HG03135 (cell line): ENCODE data around the gene BICC1.

Experiments used
- ATAC-seq: cut with Tn5 transposase; IDR thresholded peaks from one replicate; pipeline ENCODE4 v1.9.1; 2021; ENCODE audit warnings: mild to moderate bottlenecking, moderate library complexity; ENCODE audit not compliant: unreplicated experiment

Gene BICC1, protein sequence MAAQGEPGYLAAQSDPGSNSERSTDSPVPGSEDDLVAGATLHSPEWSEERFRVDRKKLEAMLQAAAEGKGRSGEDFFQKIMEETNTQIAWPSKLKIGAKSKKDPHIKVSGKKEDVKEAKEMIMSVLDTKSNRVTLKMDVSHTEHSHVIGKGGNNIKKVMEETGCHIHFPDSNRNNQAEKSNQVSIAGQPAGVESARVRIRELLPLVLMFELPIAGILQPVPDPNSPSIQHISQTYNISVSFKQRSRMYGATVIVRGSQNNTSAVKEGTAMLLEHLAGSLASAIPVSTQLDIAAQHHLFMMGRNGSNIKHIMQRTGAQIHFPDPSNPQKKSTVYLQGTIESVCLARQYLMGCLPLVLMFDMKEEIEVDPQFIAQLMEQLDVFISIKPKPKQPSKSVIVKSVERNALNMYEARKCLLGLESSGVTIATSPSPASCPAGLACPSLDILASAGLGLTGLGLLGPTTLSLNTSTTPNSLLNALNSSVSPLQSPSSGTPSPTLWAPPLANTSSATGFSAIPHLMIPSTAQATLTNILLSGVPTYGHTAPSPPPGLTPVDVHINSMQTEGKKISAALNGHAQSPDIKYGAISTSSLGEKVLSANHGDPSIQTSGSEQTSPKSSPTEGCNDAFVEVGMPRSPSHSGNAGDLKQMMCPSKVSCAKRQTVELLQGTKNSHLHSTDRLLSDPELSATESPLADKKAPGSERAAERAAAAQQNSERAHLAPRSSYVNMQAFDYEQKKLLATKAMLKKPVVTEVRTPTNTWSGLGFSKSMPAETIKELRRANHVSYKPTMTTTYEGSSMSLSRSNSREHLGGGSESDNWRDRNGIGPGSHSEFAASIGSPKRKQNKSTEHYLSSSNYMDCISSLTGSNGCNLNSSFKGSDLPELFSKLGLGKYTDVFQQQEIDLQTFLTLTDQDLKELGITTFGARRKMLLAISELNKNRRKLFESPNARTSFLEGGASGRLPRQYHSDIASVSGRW

DNA sequence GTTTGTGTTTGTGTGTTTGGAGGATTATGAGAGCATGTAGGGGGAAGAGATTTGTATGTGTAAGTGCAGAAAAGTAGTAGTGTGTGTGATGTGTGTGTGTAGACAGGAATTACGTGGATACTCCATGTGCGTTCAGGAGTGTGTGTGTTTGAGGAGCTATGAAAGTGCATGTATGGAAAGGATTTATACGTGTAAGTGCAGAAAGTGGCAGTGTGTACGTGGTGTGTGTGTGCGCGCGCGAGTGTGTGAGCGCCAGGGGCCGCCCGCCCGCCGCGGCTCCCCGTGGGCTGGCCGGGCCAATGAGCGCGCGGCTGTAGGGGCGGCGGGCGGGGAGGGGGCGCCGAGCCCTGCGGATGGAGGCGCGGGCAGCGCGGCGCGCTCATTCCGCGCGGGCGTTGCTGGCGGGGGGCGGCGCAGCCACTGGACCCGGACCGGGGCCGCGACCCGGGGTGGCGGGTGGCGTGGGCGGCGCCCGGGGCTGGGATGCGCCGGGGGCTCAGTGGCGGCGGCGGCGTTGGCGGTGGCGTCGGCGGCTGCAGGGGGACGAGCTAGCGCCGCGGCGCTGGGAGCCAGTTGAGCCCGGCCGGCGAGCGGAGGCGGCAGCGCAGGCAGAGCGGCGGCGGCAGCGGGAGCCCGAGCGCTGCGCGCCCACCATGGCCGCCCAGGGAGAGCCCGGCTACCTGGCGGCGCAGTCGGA lies at the start of gene BICC1:
Gene BICC1, plus strand, starts transcription at position 382 of the 697 bp plus-strand sequence. Its CDS starts 272 bp downstream, at position 654.
- ATAC-seq = no peak

DNA sequence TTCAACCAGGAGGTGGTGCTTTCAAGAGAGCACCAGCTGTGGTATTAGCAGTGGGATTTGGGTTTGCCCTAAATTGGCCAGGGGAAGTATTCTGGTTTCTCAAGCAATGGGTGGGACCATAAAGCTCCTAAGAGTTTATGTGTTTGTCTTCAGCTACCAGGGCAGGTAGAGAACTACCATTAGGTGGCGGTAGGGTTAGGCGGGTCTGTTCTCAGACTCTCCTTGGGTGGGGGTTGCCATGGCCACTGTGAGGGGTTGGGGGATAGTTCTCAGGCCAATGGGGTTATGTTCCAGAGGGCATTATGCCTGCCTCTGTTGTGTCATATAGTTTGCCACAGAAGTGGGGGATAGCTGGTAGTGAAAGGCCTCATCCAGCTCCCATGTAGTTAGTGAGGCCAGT lies 47.7 kb upstream of the BICC1 start:
- no peak for ATAC-seq

DNA sequence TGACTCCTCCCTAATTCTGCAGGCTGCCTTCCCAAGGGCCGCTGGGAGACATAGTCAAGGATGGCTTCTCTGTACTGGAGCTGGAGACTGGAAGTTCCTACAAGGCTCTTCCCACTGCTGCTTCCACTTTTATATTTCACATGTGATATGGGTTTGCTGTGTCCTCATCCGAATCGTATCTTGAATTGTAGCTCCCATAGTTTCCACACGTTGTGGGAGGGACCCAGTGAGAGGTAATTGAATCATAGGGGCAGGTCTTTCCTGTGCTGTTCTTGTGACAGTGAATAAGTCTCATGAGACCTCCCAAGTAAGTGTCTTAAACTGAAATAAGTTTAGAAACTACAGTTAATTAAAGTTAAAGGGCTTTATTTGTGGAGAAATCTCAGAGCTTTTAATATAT lies 47.0 kb upstream of the BICC1 start:
- ATAC-seq = no peak

DNA sequence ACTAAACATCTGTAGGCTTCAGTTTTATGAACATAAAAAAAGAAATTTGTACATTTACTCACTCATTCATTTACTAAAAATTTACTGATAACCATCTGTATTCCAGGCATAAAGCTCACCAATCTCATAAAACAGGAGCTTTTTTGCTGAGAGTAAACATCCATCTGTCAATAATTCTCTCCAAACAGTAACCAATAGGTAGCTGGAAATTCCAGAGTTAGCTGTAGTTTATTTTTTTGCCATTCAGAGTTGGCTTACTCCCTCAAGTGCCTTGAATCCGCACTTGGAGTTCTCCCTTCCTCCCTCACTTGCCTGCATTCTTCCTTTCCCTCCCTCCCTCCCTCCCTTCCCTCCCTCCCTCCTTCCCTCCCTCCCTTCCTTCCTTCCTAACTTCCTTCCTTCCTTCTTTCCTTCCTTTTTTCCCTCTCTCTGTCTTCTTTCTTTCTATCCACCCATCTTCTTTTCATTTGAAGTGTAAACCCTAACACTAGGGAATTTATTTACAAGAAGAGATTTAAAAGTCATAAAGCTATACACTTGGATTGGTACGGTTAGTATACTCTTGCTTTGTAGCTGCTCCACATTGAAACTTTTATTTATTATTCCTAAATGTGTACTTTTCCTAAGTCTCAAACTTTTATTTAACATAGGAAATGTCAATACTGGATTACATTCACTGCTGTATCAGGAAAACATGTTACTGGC lies 44.6 kb upstream of the BICC1 start:
- no peak for ATAC-seq

DNA sequence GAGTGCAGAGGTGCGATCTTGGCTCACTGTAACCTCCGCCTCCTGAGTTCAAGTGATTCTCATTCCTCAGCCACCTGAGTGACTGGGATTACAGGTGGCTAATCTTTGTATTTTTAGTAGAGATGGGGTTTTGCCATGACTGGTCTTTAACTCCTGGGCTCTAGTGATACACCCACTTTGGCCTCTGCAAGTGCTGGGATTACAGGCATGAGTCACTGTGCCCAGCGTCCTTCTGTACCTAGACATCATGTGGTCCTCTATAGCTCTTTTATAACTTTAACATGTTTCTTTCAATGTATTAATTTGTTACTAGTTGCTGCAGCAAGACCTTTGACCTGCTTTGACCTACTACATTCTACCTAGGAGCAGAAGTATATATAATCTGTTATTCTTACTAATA lies 38.7 kb upstream of the BICC1 start:
- no peak for ATAC-seq

DNA sequence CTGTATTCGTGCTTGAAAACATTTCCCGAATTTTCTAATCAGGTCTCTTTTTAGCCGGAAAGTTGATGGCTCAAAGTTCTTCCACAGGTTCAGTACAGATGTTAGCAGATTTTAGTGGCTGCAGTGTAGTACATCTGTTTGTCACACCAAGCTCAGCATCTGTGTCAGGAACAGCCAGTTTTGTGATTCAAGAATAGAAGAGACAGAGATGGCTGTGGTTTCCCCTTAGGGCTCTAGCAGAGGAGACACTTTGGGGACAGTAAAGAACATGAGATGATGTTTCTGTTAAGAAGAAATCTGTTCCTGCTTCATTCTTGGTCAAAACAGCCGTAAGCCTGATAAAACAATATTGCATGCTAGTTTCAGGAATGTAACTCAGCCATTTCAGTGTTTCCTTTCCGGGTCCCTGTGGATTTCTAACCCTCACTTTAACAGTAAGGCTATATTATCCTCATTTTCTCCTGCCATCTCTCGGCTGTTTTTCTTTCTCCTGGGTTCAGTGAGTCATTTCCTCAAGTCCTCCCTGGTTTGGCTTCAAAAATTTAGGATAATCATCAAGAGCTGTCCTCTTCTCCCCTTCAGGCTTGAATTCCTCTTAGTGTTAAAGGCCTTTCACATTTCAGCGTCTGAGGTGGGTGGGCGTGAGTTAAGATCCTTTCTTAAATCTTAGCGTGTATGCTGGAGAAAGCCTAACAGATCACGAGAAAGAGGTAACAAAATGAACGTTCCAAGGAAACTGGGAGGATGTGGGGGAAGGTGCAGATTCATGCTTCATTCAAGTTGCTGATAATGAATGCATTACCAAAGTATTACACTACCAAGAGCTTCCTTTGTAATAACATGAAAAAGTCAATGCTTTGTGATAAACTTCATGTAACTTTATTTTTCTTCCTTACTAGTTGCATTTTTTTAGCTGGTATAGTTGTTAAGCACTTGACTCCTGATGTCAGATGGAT lies 37.1 kb upstream of the BICC1 start:
- no peak for ATAC-seq

DNA sequence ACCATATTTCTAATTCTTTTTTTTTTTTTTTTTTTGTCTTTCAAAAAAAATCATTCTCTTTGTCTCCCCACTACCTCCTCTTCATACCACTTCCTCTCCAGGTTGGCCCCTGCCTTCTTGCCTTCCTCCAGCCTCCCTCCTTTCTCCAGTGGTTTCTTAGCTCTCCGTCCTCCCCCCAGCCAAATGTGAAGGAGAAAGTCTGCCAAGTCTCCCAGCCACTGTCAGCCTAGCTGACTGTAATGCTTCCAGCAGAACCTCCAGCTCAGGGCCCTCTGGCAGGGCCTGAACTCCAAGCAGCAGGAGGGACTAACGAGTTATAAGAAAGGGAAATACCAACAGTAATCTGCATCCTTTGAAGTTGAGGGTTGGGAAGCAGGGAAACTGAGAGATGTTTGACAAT lies 35.5 kb upstream of the BICC1 start:
- ATAC-seq = no peak

DNA sequence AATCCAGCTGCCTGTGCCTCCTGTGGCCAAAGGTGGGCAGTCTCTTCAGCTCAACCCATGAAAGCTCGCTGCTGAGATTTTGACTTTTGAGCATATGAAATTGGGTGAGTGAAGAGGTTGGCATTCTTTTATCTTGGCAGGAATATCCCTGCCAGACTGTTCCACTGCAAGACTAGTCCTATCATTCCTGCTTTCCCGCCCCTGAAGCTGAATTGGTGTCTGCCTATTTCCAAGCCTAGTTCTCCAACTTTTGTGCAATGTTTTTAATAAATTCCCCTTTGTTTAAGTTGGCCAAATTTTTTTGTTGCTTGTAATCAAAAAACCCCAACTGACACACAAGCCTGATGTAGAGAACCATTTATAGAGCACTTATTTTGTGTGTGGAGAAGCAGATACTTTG lies 34.8 kb upstream of the BICC1 start:
- no peak for ATAC-seq

DNA sequence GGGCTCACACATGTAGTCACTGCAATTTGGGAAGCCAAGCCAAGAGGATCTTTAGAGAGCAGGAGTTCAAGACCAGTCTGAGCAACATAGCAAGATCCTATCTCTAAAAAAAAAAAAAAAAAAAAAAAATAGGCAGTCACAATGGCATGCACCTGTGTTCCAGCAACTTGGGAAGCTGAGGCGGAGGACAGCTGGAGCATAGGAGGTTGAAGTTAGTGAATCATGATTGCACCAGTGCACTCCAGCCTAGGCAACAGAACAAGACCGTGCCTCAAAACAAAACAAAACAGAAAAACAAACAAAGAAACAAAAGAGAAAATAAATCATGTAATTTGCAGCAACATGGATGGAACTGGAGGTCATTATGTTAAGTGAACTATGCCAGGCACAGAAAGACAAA lies 33.6 kb upstream of the BICC1 start:
- ATAC-seq = no peak

DNA sequence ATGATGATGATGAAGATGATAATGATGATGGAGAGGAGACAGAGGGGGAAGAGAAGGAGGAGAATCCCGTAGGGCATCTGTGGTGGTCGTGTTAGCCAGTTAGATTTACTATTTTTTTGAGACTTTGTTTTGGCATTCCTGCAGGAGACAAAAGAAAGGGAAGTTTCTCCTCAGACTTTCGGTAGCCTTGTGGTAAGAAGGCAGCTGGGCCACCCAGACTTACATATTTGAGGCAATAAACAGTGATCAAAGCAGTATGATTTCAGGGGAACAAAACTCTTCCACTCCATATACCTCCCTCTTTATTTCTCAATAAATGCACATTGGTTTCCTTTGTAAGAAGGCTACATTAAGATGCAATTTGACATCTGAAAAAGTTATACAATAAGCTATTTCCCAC lies 32.4 kb upstream of the BICC1 start:
- no peak for ATAC-seq

DNA sequence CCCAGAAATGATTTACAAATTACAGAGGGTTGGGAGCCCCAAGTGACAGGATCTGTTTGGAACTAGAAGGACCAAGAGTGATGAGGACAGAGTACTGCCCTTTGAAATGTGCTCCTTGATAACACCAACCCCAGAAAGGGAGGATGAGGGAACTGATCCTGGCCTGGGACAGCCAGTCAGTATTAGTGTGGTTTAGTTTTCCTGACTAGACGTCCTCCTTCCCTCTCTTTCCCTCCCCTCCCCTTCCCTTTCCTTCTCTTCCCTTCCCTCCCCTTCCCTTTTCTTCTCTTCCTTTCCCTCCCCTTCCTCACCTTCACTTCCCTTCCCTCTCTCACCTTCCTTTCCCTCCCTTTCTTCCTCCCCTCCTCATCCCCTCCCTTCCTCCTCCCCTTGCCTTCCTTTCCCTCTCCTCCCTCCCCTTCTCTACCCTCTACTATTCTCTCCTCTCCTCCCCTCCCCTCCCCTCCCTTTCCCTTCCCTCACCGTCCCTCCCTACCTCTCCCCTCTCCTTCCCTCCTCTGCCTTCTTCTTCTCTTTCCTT lies 31.0 kb upstream of the BICC1 start:
- no peak for ATAC-seq

DNA sequence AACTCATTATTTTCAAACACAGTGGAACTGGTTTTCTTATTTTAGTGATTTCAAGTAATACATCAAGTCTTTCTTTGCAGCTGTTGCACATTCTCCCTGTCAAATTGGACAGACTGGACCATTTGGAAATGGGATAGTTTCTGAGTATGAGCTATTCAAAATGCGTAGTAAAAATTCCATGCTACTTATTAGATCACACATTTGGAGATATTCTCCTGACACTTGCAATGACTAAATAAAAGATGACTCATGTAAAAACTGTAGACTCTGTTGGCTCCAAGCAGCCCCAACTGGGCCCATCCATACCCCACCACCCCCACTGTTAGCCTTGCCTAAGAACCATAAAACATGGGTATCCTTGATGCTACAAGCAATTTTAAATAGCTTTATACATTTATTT lies 25.9 kb upstream of the BICC1 start:
- ATAC-seq = no peak

DNA sequence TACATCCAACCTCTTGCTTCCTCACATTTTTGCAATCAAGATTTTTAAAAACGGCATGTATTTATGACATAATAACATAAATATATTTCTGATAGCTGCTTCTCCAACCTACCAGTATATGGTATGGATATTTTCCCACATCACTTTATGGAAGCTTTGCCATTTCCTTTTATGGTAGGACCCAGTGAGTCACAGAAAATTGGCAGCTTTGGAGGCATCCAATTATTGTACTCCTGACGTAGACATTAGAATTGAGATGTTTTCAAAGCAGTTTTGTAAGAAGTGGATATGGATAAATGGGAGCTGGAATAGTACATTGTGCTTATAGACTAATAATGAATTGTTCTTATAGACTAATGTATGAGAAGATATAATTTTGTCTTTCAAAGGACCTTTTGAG lies 23.8 kb upstream of the BICC1 start:
- no peak for ATAC-seq

DNA sequence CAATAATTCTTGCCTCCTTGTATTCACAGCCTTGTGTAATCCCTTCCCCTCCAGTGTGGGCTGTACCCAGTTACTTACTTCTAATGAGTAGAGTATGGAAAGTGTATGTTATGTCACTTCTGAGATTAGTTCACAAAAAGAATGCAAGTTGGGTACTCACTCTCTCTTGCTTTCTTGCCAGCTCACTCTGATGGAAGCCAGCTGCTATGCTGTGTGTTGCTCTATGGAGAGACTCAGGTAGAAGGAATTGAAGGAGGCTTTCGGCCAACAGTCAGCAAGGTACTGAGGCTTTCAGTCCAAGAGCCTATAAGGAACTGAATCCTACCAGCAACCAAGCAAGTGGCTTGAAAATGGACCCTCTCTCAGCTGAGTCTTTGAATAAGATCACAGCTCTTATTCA lies 9.7 kb upstream of the BICC1 start:
- no peak for ATAC-seq

DNA sequence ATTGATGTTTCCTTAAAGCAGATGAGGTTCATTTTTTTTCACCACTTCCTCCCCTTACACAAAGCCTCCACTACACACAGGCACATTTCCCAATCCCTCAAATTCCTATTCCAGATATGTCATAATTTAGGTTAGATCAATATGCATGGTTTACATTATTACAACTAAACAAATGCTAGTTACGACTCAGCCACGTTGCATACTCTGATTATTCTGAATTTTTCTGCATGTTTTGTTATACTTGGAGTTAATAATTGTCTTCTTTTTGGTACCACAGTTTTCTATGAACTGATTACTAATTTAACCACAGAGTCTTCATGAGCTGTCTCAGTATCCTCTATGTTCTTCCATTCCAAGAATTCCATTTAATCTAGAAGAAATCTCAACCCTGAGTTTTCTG lies 4.4 kb upstream of the BICC1 start:
- no peak for ATAC-seq

DNA sequence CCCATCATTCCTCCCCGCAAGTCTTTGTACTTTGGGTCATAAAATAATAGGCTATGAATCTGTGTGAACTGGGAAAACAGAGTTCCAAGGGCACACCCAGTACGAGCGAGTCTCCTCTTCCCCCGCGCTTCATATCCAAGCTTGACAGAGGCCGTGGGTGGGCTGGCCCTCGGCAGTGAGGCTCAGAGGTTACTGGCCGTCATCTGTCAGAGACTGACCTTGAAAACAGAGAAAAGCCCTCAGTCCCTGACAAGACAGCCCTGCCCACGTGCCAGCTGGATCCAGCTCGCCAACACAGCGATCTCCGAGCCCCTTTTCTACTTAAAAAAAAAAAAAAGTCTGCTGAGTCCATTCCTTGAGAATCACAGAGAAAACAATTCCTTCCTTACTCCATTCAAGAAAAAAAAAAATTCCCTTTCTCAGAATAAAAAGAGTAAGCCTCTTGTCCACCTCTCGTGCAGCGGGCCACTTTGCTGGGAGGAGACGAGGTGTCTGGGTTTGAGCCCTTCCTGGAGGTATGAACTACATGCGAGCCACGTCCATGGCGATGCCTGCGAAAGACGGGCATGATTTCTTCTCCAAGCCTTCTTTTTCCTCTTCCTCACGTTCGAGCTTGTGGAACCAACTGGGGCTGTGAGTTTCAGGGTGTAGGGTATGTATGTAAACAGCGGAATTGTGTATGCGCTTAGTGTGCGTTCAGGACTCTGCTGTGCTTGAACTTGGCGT lies 744 bp upstream of the BICC1 start:
- no peak for ATAC-seq

DNA sequence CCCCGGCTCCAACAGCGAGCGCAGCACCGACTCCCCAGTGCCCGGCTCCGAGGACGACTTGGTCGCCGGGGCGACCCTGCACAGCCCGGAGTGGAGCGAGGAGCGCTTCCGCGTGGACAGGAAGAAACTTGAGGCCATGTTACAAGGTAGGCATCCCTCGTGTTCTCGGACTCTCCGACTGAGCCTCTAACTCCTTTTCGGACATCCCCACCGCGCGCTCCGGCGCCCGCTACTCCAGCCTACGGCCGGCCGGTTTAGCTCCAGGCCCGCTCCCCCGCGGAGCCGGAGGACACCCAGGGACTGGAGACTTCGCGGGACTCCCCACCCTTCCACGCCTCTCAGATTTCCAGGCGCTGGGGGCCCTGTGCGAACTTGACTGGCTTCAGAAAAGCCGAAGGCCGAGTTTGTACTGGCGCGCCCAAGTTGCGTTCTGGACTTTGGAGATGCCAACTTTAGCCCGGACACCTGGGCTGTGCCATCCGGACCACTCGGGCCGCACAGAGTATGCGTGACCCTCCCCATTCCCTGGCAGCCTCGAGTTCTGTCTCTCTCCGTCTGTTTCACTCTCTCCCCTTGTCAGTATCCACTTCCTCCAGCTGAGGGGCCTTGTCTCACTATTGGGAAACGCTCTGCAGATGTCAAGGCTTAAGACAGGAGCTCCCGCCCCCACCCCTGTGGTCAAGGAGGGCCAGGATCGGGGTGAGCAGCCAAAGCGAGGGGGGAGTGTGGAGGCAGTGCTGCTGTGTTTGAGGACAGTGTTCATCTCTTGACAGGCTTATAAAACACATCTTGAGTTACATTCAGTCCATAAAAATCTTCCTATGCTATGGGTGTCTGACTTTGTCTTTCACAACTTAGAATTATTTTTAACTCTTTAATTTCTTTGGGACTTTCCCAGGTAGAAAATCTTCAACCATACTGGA lies 777 bp downstream of the BICC1 start:
- no peak for ATAC-seq
